ENCODE results near the gene RGS8. TPM values are rescaled to one million over a fixed set of nuclear protein-coding genes. Genes with fewer than 3 reads are reported as not detected.

RGS8 gene
- total and polyA plus RNA-seq, 2 donors (not counting 1 experiment from before 2014, with no cell fraction given): not detected

DNA sequence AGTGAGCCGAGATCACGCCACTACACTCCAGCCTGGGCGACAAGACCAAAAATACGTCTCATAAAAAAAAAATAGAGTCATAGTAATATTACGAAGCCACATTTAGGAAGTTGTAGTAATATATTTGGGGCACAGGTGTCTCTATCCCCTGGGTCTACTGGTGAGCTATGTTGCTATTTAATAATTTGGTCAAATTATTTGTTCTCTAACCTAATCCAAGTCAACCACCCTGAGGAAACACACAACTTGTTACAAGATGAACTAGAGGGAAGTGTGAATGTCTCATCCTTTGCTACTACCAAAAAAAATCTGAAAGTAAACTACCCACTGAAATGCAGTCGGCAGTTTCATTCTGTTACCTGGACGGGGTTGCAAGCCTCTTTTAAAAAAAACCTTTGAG, 35.3 kb downstream of the RGS8 start:
- Histone ChIP-seq H3K9me3 (ENCODE audit: control extremely low read depth in 1 of 3, control insufficient read depth in 2 of 3, insufficient read depth in 1 of 3, low read length in 2 of 3) (peaks cover 0 to 1% (median 0%) of the 10 kb centered on the region in 3 donors), H3K9ac (ENCODE audit: low read length) (no peak overlapping the region), H3K79me2 (ENCODE audit: control insufficient read depth, insufficient read depth, low read length) (no peaks in the 10 kb centered on the region), H2AFZ (ENCODE audit: insufficient read depth, low read depth, low read length, poor library complexity, severe bottlenecking) (no peak overlapping the region), H4K20me1 (ENCODE audit: control insufficient read depth, insufficient read depth, low read length, poor library complexity, severe bottlenecking) (no peaks in the 10 kb centered on the region), H3K4me1 (ENCODE audit: control insufficient read depth in 2 of 2, insufficient read depth in 2 of 2, low read length in 2 of 2) (peaks cover 15 to 20% of the 10 kb centered on the region in 2 donors), H3K27ac (ENCODE audit: low read length in 2 of 2) (no peak overlapping the region), H3K27me3 (replicated peaks in 1 of 4; ENCODE audit: control extremely low read depth in 1 of 4, control insufficient read depth in 3 of 4, insufficient read depth in 4 of 4, low read length in 3 of 4) (no peaks in the 10 kb centered on the region), H3K36me3 (replicated peaks in 1 of 2; ENCODE audit: control extremely low read depth in 1 of 2, control insufficient read depth in 1 of 2, extremely low read depth in 1 of 2, insufficient read depth in 2 of 2, low read length in 1 of 2) (no peaks in the 10 kb centered on the region), H3K4me3 (ENCODE audit: control extremely low read depth in 1 of 5, extremely low read depth in 1 of 5, insufficient read depth in 1 of 5, low read depth in 2 of 5, low read length in 4 of 5) (no peak overlapping the region), H3K4me2 (replicated peaks; ENCODE audit: low read depth, low read length, poor library complexity, severe bottlenecking) (no peak overlapping the region)
- H3K4me1 Mint-ChIP-seq: peaks cover 22% of the 10 kb centered on the region
- no peak for ATAC-seq (ENCODE audit: low read depth)
- ChIA-PET CTCF (interaction anchor here (0.8 to 1.1 kb wide), 2 partner anchors 12 to 18 kb away, joined by 3 read pairs; no protein-coding TSS in a partner anchor), POLR2A (no interaction called here)
- DNase-seq: no peak
- intact Hi-C loops (cut with micrococcal nuclease): no loop called here
- no peak overlapping the region for H3K27ac Mint-ChIP-seq
- no peaks in the 10 kb centered on the region for H3K27me3 Mint-ChIP-seq
- TF ChIP-seq EZH2 (IDR thresholded peaks at IDR 0.05; ENCODE audit: borderline replicate concordance, insufficient read depth, low read depth, low read length, poor library complexity, severe bottlenecking): no peak
- TF ChIP-seq, protein P1, sequence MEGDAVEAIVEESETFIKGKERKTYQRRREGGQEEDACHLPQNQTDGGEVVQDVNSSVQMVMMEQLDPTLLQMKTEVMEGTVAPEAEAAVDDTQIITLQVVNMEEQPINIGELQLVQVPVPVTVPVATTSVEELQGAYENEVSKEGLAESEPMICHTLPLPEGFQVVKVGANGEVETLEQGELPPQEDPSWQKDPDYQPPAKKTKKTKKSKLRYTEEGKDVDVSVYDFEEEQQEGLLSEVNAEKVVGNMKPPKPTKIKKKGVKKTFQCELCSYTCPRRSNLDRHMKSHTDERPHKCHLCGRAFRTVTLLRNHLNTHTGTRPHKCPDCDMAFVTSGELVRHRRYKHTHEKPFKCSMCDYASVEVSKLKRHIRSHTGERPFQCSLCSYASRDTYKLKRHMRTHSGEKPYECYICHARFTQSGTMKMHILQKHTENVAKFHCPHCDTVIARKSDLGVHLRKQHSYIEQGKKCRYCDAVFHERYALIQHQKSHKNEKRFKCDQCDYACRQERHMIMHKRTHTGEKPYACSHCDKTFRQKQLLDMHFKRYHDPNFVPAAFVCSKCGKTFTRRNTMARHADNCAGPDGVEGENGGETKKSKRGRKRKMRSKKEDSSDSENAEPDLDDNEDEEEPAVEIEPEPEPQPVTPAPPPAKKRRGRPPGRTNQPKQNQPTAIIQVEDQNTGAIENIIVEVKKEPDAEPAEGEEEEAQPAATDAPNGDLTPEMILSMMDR (IDR thresholded peaks at IDR 0.05): no peak
- no CpG with 5 or more reads among the region's 7 CpGs for WGBS (ENCODE audit: insufficient coverage)
- no peaks in the 10 kb centered on the region for H3K9me3 Mint-ChIP-seq (ENCODE audit: insufficient read depth)
- H3K4me3 Mint-ChIP-seq: no peak overlapping the region

DNA sequence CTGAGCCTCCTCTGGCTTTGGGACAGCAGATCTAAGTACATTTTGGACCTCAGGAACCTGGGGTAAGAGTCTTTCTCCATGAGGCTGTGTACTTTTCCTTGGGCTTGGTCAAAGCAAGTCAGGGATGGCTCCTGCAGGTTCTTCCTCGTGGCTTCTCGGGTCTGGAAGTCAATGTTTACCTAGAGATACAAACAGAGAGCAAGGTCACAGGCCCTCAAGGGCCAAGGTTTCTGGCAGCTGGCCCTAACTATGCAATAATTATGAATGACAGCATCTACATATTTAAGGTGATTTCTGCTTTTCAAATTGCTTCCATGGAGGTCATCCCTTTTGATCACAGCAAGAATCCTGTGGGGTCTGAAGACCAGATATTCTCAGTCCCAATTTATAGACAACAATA, 37.6 kb downstream of the RGS8 start:
- H3K4me3 Mint-ChIP-seq: no peak overlapping the region
- H3K9ac ChIP-seq (ENCODE audit: low read length): no peak overlapping the region
- H3K27me3 Mint-ChIP-seq: no peaks in the 10 kb centered on the region
- no peaks in the 10 kb centered on the region for H3K36me3 ChIP-seq (replicated peaks in 1 of 2; ENCODE audit: control extremely low read depth in 1 of 2, control insufficient read depth in 1 of 2, extremely low read depth in 1 of 2, insufficient read depth in 2 of 2, low read length in 1 of 2)
- peaks cover 0 to 1% (median 0%) of the 10 kb centered on the region in 3 donors for H3K9me3 ChIP-seq (ENCODE audit: control extremely low read depth in 1 of 3, control insufficient read depth in 2 of 3, insufficient read depth in 1 of 3, low read length in 2 of 3)
- CTCF ChIA-PET: no interaction called here
- no peaks in the 10 kb centered on the region for H3K79me2 ChIP-seq (ENCODE audit: control insufficient read depth, insufficient read depth, low read length)
- 76% methylated on average over 2 of the region's 2 CpGs for WGBS (ENCODE audit: insufficient coverage)
- H2AFZ ChIP-seq (ENCODE audit: insufficient read depth, low read depth, low read length, poor library complexity, severe bottlenecking): no peak overlapping the region
- DNase-seq (no peak), ATAC-seq (ENCODE audit: low read depth) (no peak)
- no peak overlapping the region for H3K27ac Mint-ChIP-seq
- no peak overlapping the region for H3K4me2 ChIP-seq (replicated peaks; ENCODE audit: low read depth, low read length, poor library complexity, severe bottlenecking)
- peaks cover 15 to 20% of the 10 kb centered on the region in 2 donors for H3K4me1 ChIP-seq (ENCODE audit: control insufficient read depth in 2 of 2, insufficient read depth in 2 of 2, low read length in 2 of 2)
- no peaks in the 10 kb centered on the region for H4K20me1 ChIP-seq (ENCODE audit: control insufficient read depth, insufficient read depth, low read length, poor library complexity, severe bottlenecking)
- no peak overlapping the region for H3K27ac ChIP-seq (ENCODE audit: low read length in 2 of 2)
- TF ChIP-seq, protein P1 (IDR thresholded peaks at IDR 0.05): no peak
- TF ChIP-seq EZH2 (IDR thresholded peaks at IDR 0.05; ENCODE audit: borderline replicate concordance, insufficient read depth, low read depth, low read length, poor library complexity, severe bottlenecking): no peak
- intact Hi-C loops (cut with micrococcal nuclease): no loop called here
- POLR2A ChIA-PET: no interaction called here
- H3K4me3 ChIP-seq (ENCODE audit: control extremely low read depth in 1 of 5, extremely low read depth in 1 of 5, insufficient read depth in 1 of 5, low read depth in 2 of 5, low read length in 4 of 5): no peak overlapping the region
- peaks cover 22% of the 10 kb centered on the region for H3K4me1 Mint-ChIP-seq
- H3K9me3 Mint-ChIP-seq (ENCODE audit: insufficient read depth): no peaks in the 10 kb centered on the region
- no peaks in the 10 kb centered on the region for H3K27me3 ChIP-seq (replicated peaks in 1 of 4; ENCODE audit: control extremely low read depth in 1 of 4, control insufficient read depth in 3 of 4, insufficient read depth in 4 of 4, low read length in 3 of 4)
